ENCODE data around the gene PKD2.

DNA sequence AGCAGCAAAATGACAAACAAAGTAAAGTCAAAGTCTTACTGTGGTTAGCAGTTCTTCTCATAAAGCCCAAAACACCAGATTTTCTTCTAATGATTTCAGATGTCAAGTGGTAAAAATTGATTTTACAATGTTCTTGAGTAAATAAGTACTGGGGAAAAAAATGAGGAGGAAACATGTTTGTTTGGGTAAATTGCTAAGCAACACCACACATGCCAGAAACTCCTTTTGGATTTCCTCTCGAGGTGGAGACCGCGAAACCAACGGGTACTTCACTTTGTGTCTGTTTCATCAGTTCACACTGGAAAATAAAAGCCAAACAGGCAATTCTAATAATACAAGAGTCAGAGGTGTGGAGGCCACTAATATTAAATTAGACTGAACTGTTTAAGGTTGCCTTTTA is 4.6 kb upstream of the PKD2 start:
- no peak for TF ChIP-seq TAF1 (IDR thresholded peaks at IDR 0.05; ENCODE audit: borderline replicate concordance, insufficient read depth, low read length)
- TF ChIP-seq POLR2AphosphoS5 (IDR thresholded peaks at IDR 0.05; ENCODE audit: low read depth, low read length) = no peak
- TF ChIP-seq, protein P1, sequence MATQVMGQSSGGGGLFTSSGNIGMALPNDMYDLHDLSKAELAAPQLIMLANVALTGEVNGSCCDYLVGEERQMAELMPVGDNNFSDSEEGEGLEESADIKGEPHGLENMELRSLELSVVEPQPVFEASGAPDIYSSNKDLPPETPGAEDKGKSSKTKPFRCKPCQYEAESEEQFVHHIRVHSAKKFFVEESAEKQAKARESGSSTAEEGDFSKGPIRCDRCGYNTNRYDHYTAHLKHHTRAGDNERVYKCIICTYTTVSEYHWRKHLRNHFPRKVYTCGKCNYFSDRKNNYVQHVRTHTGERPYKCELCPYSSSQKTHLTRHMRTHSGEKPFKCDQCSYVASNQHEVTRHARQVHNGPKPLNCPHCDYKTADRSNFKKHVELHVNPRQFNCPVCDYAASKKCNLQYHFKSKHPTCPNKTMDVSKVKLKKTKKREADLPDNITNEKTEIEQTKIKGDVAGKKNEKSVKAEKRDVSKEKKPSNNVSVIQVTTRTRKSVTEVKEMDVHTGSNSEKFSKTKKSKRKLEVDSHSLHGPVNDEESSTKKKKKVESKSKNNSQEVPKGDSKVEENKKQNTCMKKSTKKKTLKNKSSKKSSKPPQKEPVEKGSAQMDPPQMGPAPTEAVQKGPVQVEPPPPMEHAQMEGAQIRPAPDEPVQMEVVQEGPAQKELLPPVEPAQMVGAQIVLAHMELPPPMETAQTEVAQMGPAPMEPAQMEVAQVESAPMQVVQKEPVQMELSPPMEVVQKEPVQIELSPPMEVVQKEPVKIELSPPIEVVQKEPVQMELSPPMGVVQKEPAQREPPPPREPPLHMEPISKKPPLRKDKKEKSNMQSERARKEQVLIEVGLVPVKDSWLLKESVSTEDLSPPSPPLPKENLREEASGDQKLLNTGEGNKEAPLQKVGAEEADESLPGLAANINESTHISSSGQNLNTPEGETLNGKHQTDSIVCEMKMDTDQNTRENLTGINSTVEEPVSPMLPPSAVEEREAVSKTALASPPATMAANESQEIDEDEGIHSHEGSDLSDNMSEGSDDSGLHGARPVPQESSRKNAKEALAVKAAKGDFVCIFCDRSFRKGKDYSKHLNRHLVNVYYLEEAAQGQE (IDR thresholded peaks at IDR 0.05; ENCODE audit: insufficient read depth in 1 of 2, low read depth in 2 of 2, low read length in 2 of 2) = no peak
- TF ChIP-seq SIN3A (IDR thresholded peaks at IDR 0.05; ENCODE audit: borderline replicate concordance, insufficient read depth, low read length) = no peak
- no peak for TF ChIP-seq FOXP2 (optimal IDR thresholded peaks at IDR 0.05; ENCODE audit: borderline replicate concordance, extremely low read depth, extremely low read length, insufficient read depth)
